Right forelimb (tissue), 1 donor: Measurements from ENCODE around the gene TCF3.
"Not testable (repeated sequence)": the region's sequence is repeated elsewhere in the genome, so short reads cannot be mapped to it uniquely, and the experiment has no call there.

Experiments used
- DNase-seq: peaks from one replicate; pipeline ENCODE4 v3.0.0-alpha.2; 2018

TCF3 gene

GRCh38 chr19:1652471-1653299 lies at the start of gene TCF3:
Gene TCF3 (minus strand): TSS chr19:1652615. CDS start chr19:1650248, 2,367 bp downstream.
- DNase-seq = peak; percentile 99

- DNase-seq = no peak
These were observed 48.6 kb upstream of the TCF3 start for GRCh38 chr19:1700733-1701663.

- DNase-seq = no peak
These were observed 47.8 kb upstream of the TCF3 start for GRCh38 chr19:1699998-1700732.

GRCh38 chr19:1699386-1699785 lies 47.0 kb upstream of the TCF3 start:
- DNase-seq = no peak

GRCh38 chr19:1698636-1699035 lies 46.2 kb upstream of the TCF3 start:
- no peak for DNase-seq

- DNase-seq = not testable (repeated sequence)
These were observed 43.1 kb upstream of the TCF3 start for GRCh38 chr19:1695481-1695880.

- no peak for DNase-seq
These were observed 39.3 kb upstream of the TCF3 start for GRCh38 chr19:1691589-1692290.

GRCh38 chr19:1690699-1691307 lies 38.4 kb upstream of the TCF3 start:
- DNase-seq = no peak

GRCh38 chr19:1685785-1686184 lies 33.4 kb upstream of the TCF3 start:
- DNase-seq = not testable (repeated sequence)

GRCh38 chr19:1685046-1685445 lies 32.6 kb upstream of the TCF3 start:
- no peak for DNase-seq

GRCh38 chr19:1684573-1684912 lies 32.1 kb upstream of the TCF3 start:
- no peak for DNase-seq

- DNase-seq = no peak
These were observed 31.6 kb upstream of the TCF3 start for GRCh38 chr19:1683869-1684572.

GRCh38 chr19:1680976-1681375 lies 28.6 kb upstream of the TCF3 start:
- no peak for DNase-seq

GRCh38 chr19:1678073-1678472 lies 25.7 kb upstream of the TCF3 start:
- DNase-seq = no peak

- no peak for DNase-seq
These were observed 24.2 kb upstream of the TCF3 start for GRCh38 chr19:1676351-1677266.

GRCh38 chr19:1675633-1676350 lies 23.4 kb upstream of the TCF3 start:
- DNase-seq = no peak

GRCh38 chr19:1674293-1674679 lies 21.9 kb upstream of the TCF3 start:
- DNase-seq = no peak

GRCh38 chr19:1673645-1674292 lies 21.4 kb upstream of the TCF3 start:
- no peak for DNase-seq
